ENCODE measurements around the gene SNORC.

Gene SNORC

GRCh38 chr2:232884549-232885263, 14.6 kb downstream of the SNORC start:
- DNase-seq: no peak

- DNase-seq: no peak
Observed at GRCh38 chr2:232885264-232885961, 15.3 kb downstream of the SNORC start.

- DNase-seq: no peak
Observed at GRCh38 chr2:232886176-232886575, 16.1 kb downstream of the SNORC start.

GRCh38 chr2:232886632-232887031, 16.6 kb downstream of the SNORC start:
- DNase-seq: no peak

- DNase-seq: no peak
Observed at GRCh38 chr2:232887171-232887850, 17.2 kb downstream of the SNORC start.

GRCh38 chr2:232888099-232888836, 18.2 kb downstream of the SNORC start:
- DNase-seq: no peak

- no peak for DNase-seq
Observed at GRCh38 chr2:232888839-232889529, 18.9 kb downstream of the SNORC start.

- no peak for DNase-seq
Observed at GRCh38 chr2:232889876-232890401, 19.9 kb downstream of the SNORC start.

GRCh38 chr2:232890536-232890895, 20.5 kb downstream of the SNORC start:
- DNase-seq: no peak

- DNase-seq: peak; percentile 21
Observed at GRCh38 chr2:232890896-232891601, 21.0 kb downstream of the SNORC start.

GRCh38 chr2:232891621-232892071, 21.6 kb downstream of the SNORC start:
- peak; percentile 36 for DNase-seq

- no peak for DNase-seq
Observed at GRCh38 chr2:232892221-232892620, 22.2 kb downstream of the SNORC start.

GRCh38 chr2:232892843-232893242, 22.8 kb downstream of the SNORC start:
- DNase-seq: no peak

- no peak for DNase-seq
Observed at GRCh38 chr2:232893834-232894233, 23.8 kb downstream of the SNORC start.

GRCh38 chr2:232894251-232894650, 24.2 kb downstream of the SNORC start:
- DNase-seq: no peak

- no peak for DNase-seq
Observed at GRCh38 chr2:232894746-232895145, 24.7 kb downstream of the SNORC start.

- no peak for DNase-seq
Observed at GRCh38 chr2:232896111-232896510, 26.0 kb downstream of the SNORC start.

GRCh38 chr2:232896720-232897597, 26.9 kb downstream of the SNORC start:
- DNase-seq: no peak

GRCh38 chr2:232897598-232898408, 27.7 kb downstream of the SNORC start:
- DNase-seq: no peak

All from fibroblast of skin of right biceps (primary cell).